Left hindlimb (tissue), 1 donor: ENCODE measurements around the gene ZNF32.
"Not testable (repeated sequence)": the region's sequence is repeated elsewhere in the genome, so short reads cannot be mapped to it uniquely, and the experiment has no call there.

ENCODE experiments used
- DNase-seq: peaks from one replicate; pipeline ENCODE4 v3.0.0-alpha.2; 2018

ZNF32 gene

DNA sequence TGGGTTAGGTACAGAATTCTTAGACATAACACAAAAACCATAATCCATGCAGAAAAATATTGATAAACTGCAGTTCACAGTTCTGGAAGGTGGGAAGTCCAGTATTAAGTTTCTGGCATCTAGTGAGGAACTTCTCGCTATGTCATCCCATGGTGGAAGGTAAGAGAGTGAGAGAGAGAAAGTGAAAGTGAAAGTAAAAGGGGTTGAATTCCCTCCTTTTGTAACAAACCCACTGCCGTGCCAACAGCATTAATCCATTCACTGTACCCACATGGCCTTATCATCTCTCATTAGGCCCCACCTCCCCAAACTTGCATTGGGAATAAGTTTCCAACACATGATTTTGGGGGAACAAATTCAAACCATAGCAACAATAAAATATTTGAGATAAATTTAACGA is 25.3 kb downstream of the ZNF32 start:
- no peak for DNase-seq

DNA sequence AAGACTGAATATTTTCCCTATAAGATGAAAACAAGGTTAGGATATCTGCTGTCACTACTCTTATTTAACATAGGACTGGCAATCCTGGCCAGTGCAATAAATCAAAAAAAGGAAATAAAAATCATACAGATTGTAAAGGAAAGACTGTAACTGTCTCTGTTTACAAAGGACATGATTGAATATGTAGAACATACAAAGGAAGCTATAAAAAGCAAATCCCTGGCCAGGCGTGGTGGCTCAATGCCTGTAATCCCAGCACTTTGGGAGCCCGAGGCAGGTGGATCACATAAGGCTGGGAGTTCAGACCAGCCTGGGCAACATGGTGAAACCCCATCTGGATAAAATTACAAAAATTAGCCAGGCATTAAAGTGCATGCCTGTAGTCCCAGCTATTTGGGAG is 26.6 kb downstream of the ZNF32 start:
- DNase-seq, result no peak

DNA sequence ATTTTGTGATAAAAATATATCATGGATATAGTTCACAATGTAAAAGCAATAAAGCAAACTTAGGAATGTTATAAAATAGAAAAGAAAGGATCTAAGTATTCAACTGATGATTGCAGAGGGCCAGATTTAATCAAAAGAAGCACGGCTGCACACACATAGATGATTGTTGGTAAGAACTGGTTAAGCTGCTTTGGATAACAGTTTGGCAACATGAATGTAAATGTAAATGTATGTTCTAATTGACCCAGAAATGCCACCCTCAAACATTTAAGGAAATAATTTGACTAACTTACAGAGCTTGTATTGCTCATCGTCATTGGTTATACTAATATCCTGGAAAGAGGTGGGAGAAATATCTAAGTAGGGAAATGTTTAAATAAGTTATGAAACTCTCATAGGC is 29.3 kb downstream of the ZNF32 start:
- no peak for DNase-seq

DNA sequence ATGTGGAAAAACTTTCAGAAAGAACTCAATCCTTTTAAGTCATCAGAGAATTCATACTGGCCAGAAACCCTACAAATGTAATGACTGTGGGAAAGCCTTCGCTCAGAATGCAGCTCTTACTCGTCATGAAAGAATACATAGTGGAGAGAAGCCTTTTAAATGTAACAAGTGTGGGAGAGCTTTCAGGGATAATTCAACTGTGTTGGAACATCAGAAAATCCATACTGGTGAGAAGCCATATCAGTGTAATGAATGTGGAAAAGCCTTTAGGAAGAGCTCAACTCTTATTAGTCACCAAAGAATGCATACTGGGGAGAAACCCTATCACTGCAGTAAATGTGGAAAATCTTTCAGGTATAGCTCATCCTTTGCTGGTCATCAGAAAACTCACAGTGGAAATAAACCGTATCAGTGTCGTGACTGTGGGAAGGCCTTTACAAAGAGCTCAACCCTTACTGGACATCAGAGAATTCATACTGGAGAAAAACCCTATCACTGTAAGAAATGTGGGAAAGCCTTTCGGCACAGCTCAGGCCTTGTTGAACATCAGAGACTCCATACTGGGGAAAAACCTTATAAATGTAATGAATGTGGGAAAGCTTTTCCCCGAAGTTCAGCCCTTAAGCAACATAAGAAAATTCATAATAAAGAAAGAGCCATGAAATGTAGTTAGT is 31.8 kb downstream of the ZNF32 start:
- DNase-seq, result no peak

DNA sequence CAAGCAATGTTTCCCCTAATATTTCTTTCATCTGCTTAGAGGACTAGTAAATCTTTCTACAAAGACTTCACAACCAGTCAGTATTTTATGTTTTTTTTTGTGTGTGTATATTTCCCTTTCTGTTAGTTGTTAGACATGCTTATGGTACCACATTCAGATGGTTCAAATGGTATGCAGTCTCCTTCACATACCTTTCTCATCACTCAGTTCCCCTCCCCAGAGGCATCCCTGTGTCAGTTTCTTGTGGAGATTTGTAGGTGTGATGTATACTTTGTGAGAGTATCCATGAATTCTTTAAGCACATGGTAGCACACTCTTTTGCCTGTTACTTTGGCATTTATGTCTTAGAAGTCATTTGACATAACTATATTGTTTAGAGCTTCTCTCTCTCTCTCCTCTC is 38.0 kb downstream of the ZNF32 start:
- no peak for DNase-seq

DNA sequence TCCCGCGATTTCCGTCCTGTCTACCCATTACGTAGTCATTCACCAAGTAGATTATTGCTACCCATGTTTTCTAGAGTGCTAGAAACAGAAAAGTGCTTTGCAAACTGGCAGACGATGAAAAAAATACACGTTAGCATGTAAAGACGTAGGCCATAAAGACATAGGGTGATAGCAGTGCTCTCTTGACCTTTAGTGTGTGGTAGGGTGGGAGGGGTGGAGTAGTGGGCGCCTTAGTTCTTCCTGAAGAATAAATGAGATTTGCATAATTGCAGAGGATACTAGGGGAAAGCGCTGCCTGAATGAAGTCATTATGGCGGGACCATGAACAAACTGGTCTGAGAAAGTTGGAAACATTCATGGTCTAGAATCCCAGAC is 41.5 kb downstream of the ZNF32 start:
- DNase-seq, result no peak

DNA sequence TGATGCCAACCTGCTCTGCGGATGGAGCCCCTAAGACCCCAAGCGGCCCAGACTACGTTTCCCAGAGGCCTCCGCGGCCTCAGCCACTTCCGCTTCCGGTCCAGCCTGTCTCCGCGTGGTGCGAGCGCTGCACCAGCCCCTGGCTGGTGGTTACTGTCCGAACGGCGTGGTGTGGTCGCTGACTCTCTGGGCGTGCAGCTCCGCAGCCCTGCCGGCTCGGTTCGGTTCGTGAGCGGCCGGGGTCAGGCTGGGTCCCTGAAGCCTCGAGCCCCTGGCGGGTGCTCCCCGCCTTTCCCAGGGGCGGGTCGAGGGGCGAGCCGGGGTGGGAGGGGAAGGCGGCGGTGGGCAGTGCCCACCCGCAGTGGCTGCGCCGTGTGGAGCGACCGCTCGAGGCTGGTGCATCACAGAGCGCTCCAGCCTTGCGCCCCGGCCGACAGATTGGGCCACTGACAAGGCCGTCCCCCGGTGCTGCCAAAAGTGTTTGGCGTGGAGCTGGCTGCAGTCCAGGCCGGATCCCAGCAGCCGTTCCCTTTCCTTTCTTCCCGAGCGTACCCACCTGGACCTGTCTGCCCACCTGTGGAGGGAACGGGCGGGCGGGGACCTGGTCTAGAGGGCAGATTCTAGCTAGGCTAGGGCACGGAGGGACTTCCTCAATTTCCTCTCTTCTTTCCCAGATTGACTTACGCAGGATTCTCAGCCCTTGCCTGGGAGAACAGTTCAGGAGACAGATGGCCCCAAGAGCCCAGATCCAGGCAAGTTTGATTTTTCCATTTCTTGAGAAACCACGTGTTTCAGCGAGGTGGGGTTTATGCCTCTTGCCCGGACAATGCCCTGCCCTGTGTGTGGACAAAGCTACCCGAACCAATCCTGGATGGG is 42.1 kb downstream of the ZNF32 start, which contains the start of gene ZNF485:
Gene ZNF485, plus strand, starts transcription at position 116 of the 876 bp plus-strand sequence. Its CDS starts 613 bp downstream, at position 729.
- DNase-seq, result peak; percentile 81

DNA sequence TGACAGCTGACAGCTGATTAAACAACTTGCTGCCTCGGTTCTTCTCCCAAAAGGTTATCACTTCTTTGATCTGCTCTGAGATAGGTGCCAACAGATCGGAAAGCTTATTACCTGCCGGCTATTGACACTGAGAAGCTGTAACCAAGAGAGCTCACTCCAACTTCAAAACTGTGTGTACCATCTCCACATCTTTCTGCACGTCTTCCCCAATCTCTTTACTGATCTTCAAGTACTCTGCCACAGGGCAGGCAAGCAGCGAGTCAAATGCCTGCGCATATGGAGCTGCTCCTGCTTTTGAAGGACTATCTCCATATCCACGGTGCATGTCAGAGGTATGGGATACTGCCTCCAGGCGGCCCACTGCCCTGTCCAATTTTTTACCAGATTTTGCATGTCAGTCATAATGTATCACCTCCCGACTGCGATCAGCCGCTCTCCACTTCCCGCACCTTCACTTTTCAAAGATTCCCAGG is 42.8 kb downstream of the ZNF32 start:
- no peak for DNase-seq

DNA sequence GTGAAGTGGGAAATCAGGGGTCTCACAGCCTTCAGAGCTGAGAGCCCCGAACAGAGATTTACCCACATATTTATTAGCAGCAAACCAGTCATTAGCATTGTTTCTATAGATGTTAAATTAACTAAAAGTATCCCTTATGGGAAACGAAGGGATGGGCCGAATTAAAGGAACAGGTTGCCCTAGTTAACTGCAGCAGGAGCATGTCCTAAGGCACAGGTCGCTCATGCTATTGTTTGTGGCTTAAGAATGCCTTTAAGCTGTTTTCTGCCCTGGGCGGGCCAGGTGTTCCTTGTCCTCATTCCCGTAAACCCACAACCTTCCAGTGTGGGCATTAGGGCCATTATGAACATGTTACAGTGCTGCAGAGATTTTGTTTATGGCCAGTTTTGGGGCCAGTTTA is 47.1 kb downstream of the ZNF32 start:
- DNase-seq, result not testable (repeated sequence)

DNA sequence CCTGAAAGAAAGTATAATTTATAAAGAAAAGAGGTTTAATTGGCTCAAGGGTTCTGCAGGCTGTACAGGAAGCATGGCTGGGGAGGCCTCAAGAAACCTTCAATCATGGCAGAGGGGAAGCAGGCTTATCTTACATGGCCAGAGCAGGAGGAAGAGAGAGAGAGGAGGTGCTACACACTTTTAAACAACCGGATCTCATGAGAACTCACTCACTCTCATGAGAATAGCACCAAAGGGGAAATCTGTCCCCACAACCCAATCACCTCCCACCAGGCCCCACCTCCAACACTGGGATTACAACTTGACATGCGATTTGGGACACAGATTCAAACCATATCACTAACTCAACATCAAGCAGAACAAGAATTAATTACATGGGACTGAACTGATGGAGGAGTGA is 49.3 kb downstream of the ZNF32 start:
- DNase-seq, result no peak

DNA sequence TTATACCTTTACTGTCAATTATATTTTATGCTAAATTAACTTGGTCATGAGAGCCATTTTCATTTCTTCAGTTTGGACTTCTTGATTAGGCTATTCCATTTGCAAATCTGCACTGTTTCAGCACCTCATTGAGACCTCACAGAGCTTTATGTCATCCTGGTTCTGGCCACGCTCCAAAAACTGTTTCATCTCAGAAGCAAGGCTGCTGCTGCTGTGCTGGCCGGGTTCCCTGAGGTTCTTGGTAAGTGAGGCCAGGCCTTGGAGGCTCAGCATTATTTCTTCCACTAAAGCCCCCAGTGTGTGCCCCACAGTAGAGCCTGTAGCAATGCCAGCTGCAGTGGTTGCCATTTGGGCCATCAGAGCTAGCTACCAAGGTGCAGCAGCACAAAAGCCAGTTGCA is 50.2 kb downstream of the ZNF32 start:
- no peak for DNase-seq

DNA sequence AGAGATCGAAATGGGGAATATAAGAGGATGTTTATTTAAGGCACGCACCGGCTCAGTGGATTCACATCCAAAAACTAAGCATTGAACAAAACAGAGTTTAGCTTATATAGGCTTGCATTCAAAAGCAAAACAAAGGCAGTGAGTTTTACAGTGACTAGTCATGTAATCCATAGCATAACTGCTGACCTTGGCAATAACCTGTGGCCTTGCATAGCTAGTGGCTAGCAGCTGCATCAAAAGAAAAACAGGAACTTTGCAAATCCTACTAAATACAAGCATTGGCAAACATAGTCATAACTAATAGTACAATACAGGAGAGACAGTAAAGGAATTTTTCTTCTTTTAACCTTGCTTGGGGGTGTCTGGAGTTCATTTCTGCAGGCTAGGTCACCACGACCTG is 52.1 kb downstream of the ZNF32 start:
- no peak for DNase-seq

DNA sequence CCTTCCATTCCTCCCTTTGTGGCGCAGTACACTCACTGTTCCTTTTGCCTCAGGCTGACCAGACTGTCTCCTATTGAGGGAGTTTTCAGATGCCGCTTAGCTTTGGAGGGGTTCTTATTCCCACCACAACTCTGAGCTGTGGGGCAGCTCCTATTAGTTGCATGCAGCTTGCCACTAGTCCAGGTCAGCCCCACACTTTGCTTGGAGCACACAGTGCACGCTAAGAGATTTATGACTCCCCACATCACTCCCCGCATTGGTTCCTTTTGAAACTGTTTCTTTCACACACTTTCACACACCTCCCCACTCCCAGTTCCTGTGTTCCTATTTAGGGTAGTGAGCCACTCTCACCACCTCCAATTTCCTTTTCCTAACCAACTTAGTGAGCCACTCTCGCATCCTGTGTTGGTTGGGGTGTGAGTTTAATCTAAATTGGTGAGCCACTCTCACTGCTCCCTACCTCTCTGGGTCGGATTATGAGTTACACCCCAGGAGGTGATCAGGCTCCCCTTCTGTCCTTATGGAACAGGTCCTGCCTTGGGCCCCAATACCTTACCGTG is 52.9 kb downstream of the ZNF32 start:
- no peak for DNase-seq

DNA sequence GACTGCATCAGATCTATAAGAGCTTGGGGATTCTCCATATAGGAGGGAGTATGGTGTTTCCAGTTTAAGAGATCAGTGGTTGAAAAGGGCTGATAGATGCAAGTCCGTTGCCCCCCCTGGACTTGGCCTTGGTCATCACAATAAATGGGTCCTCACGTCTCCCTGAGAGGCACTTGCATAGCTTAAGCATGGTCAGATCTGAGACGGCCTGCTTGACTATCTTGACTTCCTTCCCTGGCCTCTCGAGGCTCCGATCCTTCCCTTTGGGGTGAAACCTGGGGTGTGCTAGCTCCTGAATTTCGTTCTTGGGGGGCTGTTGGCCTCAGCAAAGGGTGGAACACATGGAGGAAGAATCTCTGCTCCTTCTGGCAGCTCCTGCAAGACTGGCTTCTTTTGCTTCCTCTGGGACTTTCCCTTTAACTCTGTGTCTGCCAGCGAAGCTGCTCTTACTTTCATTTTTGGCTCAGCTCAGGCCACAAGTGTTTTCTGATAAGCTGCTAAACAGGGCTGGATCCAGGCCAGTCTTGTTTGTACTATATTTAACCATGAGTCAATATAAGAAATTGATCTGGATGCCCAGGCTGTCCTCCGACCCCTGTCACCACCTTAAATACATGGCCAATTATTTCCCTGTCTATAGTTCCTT is 53.6 kb downstream of the ZNF32 start:
- DNase-seq, result no peak
